ENCODE measurements around the gene NOL9. TPM values are rescaled to one million over a fixed set of nuclear protein-coding genes. Genes with fewer than 3 reads are reported as not detected.

NOL9 gene
- total and polyA plus RNA-seq, 9 of the 15 experiments (the other 6 are each of a cell fraction or from before 2014, with no cell fraction given) = 5.6 to 76.5 (median 47.3) TPM

DNA sequence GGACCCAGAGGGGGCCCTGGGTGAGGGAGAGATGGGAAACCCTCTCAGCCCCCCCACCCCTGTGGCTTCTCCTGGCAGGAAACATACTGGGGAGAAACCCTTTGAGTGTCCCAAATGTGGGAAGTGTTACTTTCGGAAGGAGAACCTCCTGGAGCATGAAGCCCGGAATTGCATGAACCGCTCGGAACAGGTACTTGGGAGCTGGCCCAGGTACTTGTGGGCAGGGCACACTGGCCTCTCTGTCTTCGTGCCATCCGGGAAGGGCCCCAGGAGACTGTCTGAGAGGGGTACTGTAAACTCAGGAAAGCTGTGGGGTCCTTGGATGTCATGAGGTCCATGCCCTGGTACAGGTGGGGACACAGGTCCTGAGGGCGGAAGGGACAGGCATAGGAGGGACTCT, 31.5 kb upstream of the NOL9 start (continued):
- TF ChIP-seq, protein P1, sequence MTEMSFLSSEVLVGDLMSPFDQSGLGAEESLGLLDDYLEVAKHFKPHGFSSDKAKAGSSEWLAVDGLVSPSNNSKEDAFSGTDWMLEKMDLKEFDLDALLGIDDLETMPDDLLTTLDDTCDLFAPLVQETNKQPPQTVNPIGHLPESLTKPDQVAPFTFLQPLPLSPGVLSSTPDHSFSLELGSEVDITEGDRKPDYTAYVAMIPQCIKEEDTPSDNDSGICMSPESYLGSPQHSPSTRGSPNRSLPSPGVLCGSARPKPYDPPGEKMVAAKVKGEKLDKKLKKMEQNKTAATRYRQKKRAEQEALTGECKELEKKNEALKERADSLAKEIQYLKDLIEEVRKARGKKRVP (CRISPR knock-in tag; IDR thresholded peaks at IDR 0.05) = no peak
- TF ChIP-seq HNRNPH1 (optimal IDR thresholded peaks at IDR 0.05; ENCODE audit: low read depth, low read length) = no peak
- TF ChIP-seq KDM4B (IDR thresholded peaks at IDR 0.05; ENCODE audit: borderline replicate concordance in 2 of 2, low read depth in 1 of 2) = no peak
- TF ChIP-seq, protein P2, sequence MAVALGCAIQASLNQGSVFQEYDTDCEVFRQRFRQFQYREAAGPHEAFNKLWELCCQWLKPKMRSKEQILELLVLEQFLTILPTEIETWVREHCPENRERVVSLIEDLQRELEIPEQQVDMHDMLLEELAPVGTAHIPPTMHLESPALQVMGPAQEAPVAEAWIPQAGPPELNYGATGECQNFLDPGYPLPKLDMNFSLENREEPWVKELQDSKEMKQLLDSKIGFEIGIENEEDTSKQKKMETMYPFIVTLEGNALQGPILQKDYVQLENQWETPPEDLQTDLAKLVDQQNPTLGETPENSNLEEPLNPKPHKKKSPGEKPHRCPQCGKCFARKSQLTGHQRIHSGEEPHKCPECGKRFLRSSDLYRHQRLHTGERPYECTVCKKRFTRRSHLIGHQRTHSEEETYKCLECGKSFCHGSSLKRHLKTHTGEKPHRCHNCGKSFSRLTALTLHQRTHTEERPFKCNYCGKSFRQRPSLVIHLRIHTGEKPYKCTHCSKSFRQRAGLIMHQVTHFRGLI (CRISPR knock-in tag; IDR thresholded peaks at IDR 0.05) = no peak
- TF ChIP-seq RBM39 (optimal IDR thresholded peaks at IDR 0.05; ENCODE audit: low read depth, low read length) = no peak
- TF ChIP-seq, protein P3, sequence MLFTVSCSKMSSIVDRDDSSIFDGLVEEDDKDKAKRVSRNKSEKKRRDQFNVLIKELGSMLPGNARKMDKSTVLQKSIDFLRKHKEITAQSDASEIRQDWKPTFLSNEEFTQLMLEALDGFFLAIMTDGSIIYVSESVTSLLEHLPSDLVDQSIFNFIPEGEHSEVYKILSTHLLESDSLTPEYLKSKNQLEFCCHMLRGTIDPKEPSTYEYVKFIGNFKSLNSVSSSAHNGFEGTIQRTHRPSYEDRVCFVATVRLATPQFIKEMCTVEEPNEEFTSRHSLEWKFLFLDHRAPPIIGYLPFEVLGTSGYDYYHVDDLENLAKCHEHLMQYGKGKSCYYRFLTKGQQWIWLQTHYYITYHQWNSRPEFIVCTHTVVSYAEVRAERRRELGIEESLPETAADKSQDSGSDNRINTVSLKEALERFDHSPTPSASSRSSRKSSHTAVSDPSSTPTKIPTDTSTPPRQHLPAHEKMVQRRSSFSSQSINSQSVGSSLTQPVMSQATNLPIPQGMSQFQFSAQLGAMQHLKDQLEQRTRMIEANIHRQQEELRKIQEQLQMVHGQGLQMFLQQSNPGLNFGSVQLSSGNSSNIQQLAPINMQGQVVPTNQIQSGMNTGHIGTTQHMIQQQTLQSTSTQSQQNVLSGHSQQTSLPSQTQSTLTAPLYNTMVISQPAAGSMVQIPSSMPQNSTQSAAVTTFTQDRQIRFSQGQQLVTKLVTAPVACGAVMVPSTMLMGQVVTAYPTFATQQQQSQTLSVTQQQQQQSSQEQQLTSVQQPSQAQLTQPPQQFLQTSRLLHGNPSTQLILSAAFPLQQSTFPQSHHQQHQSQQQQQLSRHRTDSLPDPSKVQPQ (CRISPR knock-in tag; IDR thresholded peaks at IDR 0.05; ENCODE audit: borderline replicate concordance) = no peak
- no peak for TF ChIP-seq ZNF699 (CRISPR knock-in tag; IDR thresholded peaks at IDR 0.05; ENCODE audit: insufficient replicate concordance)
- TF ChIP-seq, protein P4, sequence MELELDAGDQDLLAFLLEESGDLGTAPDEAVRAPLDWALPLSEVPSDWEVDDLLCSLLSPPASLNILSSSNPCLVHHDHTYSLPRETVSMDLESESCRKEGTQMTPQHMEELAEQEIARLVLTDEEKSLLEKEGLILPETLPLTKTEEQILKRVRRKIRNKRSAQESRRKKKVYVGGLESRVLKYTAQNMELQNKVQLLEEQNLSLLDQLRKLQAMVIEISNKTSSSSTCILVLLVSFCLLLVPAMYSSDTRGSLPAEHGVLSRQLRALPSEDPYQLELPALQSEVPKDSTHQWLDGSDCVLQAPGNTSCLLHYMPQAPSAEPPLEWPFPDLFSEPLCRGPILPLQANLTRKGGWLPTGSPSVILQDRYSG (tag; conservative IDR thresholded peaks at IDR 0.05; ENCODE audit: low read depth) = no peak
- TF ChIP-seq, protein P5, sequence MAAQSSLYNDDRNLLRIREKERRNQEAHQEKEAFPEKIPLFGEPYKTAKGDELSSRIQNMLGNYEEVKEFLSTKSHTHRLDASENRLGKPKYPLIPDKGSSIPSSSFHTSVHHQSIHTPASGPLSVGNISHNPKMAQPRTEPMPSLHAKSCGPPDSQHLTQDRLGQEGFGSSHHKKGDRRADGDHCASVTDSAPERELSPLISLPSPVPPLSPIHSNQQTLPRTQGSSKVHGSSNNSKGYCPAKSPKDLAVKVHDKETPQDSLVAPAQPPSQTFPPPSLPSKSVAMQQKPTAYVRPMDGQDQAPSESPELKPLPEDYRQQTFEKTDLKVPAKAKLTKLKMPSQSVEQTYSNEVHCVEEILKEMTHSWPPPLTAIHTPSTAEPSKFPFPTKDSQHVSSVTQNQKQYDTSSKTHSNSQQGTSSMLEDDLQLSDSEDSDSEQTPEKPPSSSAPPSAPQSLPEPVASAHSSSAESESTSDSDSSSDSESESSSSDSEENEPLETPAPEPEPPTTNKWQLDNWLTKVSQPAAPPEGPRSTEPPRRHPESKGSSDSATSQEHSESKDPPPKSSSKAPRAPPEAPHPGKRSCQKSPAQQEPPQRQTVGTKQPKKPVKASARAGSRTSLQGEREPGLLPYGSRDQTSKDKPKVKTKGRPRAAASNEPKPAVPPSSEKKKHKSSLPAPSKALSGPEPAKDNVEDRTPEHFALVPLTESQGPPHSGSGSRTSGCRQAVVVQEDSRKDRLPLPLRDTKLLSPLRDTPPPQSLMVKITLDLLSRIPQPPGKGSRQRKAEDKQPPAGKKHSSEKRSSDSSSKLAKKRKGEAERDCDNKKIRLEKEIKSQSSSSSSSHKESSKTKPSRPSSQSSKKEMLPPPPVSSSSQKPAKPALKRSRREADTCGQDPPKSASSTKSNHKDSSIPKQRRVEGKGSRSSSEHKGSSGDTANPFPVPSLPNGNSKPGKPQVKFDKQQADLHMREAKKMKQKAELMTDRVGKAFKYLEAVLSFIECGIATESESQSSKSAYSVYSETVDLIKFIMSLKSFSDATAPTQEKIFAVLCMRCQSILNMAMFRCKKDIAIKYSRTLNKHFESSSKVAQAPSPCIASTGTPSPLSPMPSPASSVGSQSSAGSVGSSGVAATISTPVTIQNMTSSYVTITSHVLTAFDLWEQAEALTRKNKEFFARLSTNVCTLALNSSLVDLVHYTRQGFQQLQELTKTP (IDR thresholded peaks at IDR 0.05; ENCODE audit: low read depth in 1 of 2, partially characterized antibody in 2 of 2) = no peak
